Peyer's patch (tissue), 4 donors: ENCODE results near the gene GFOD1.

Experiments used
- CTCF ChIP-seq, 6 experiments: fragments of 450-650 bp in 4 of 6; fragments of 200-600 bp in 2 of 6; sonication (generic) in 1 of 6; IDR thresholded peaks; one replicate each; pipeline ENCODE4 v1.5.1; 2017 to 2019; ENCODE audit warnings: antibody characterized with exemption in 6 of 6, mild to moderate bottlenecking in 3 of 6, moderate library complexity in 1 of 6
- POLR2A ChIP-seq, 2 donors: fragments of 450-650 bp; IDR thresholded peaks; one replicate each; pipeline ENCODE4 v1.5.1; 2017; ENCODE audit warnings: antibody characterized with exemption in 2 of 2, mild to moderate bottlenecking in 2 of 2, moderate library complexity in 2 of 2

- TF ChIP-seq POLR2A (IDR thresholded peaks at IDR 0.05): no peak
- no peak for TF ChIP-seq CTCF (IDR thresholded peaks at IDR 0.05)
Measured at GRCh38 chr6:13431059-13431656, 56.2 kb downstream of the GFOD1 start.
